GM18499 (cell line): ENCODE data around the gene ALG1.
"Not testable (repeated sequence)": the region's sequence is repeated elsewhere in the genome, so short reads cannot be mapped to it uniquely, and the experiment has no call there.

Experiments used
- ATAC-seq: cut with Tn5 transposase; IDR thresholded peaks from one replicate; pipeline ENCODE4 v1.9.1; 2021; ENCODE audit warnings: moderate number of reproducible peaks; ENCODE audit not compliant: insufficient read depth, unreplicated experiment

Gene ALG1

GRCh38 chr16:5072334-5073278 is 963 bp downstream of the ALG1 start:
- ATAC-seq = no peak

DNA sequence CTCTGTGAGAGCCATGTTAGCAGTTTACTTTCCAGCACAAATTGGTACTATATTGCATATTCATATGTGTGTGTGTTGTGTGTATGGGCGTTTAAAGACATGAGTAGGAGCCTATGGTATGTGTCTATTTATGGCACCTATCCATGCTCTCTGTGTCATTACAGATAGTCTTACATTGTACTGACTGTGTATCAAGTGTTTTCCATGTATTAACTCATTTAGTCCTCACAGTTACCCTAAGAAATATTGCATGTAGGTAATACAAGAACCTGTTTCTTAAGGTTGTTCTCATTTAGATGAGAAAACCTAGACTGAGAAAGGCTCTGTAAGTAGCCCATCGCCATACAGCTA is 1.6 kb downstream of the ALG1 start:
- no peak for ATAC-seq

DNA sequence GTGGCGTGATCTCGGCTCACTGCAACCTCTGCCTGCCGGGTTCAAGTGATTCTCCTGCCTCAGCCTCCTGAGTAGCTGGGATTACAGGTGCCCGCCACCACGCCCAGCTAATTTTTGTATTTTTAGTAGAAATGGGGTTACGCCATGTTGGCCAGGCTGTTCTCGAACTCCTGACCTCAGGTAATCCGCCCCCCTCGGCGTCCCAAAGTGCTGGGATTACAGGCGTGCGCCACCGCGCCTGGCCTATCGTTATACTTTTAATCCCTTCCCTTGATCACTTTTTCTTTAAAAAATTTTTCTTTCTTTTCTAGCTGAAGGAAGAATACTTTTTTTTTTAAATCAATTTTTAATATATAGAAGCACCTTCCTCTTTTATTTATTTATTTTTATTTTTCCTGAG is 2.1 kb downstream of the ALG1 start:
- not testable (repeated sequence) for ATAC-seq

GRCh38 chr16:5075637-5076036 is 4.0 kb downstream of the ALG1 start:
- ATAC-seq = no peak

GRCh38 chr16:5077304-5077703 is 5.7 kb downstream of the ALG1 start:
- no peak for ATAC-seq

GRCh38 chr16:5078626-5079025 is 7.0 kb downstream of the ALG1 start:
- ATAC-seq = no peak

DNA sequence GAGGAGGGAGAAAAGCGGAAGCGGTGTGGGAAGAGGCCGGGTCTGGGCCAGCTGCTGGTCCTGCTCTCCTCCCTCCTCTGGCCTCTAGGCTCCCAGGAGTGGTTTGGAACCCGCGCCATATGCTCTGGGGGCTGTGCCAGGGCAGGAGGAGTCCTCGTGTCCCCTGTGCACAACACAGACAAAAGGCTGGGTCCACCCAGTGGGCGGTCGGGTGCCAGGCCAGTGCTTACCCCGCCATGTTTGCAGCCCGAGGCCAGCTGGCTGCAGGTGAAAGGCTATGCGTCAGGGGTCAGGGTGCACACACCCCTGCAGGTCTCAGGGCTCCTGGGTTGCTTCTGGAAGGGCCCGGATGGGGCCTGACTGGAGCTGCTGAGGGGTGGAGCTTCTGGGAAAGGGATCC is 8.8 kb downstream of the ALG1 start:
- ATAC-seq = not testable (repeated sequence)

- not testable (repeated sequence) for ATAC-seq
Measured at GRCh38 chr16:5080996-5081395, 9.4 kb downstream of the ALG1 start.

- not testable (repeated sequence) for ATAC-seq
Measured at GRCh38 chr16:5083646-5084045, 12.0 kb downstream of the ALG1 start.

DNA sequence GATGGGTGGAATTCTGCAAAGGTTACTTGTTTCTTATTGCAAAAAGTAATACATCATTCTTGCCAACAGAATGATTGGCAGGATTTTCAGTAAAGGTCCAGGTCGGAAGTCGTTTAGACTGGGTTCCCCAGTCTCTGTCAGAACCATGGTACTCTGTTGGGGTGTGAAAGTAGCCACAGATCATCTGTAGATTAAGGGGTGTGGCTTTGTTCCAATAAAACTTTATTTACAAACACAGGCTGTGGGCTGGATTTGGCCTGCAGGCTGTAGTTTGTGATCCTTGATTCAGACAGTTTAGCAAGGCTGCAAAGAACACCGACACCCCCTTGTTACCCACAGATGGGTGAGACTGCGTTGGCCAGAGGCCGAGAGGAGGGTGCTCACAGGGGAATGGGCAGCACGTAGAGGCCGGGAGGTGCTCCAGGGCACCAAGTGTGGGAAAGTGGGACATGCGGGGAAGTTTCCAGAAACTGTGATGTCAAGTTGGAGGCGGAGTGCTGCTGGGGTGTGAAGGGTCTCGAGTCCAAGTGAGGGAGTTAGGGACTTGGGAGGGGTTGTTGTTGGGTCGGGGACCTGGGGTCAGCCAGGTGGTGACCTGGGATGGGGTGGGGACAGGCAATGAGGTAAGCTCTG is 12.6 kb downstream of the ALG1 start:
- ATAC-seq = not testable (repeated sequence)

DNA sequence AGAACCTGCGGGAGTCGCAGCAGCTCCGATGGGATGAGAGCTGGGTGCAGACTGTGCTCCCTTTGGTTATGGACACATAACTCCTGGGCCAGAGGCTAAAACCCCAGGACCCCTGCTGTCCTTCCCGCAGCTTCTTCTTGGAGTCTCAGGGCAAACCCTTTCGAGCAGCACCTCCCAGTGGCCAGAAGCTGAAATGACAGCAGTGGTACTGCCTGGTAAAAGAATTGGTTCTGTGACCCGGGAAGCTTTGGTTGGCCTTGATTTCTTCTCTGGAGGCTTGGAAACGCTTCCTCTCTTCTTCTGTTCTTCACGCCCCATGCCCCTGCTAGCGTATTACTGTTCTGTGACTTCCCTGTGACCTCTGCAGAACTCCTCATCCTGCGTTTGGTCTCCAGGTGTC is 13.2 kb downstream of the ALG1 start:
- ATAC-seq = not testable (repeated sequence)

GRCh38 chr16:5085716-5086115 is 14.1 kb downstream of the ALG1 start:
- not testable (repeated sequence) for ATAC-seq

DNA sequence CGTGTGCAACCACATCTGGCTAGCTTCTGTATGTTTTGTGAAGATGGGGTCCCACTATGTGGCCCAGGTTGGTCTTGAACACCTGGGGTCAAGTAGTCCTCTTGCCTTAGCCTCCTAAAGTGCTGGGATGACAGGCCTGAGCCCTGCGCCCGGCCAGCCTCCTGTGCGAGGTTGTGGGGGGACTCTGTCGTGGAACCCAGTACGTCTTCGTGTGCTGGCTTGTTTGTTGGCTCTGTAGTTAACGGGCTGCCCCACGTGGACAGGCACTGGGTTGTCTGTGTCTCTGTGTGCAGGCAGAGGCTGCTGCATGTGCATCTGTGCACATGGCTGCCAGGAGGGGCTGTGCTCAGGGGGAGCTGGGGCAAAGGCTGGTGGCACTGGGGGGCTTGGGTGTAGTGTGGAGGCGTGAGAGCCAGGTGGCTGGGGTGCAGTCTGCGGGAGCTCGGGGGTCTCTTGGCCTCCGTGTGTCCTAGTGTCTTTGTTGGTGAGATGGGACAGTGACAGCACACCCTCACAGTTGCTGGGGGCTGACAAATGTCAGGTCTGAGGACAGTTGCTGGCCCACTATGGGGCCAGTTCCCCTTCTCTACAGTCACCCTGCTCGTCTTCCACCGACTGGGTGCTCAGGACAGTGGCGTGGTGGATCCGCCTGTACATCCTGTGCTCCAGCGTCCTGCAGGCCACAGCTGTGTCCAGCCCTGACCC is 16.6 kb downstream of the ALG1 start:
- not testable (repeated sequence) for ATAC-seq

GRCh38 chr16:5088936-5089335 is 17.3 kb downstream of the ALG1 start:
- not testable (repeated sequence) for ATAC-seq

GRCh38 chr16:5089911-5090555 is 18.4 kb downstream of the ALG1 start:
- not testable (repeated sequence) for ATAC-seq

GRCh38 chr16:5090592-5090991 is 18.9 kb downstream of the ALG1 start:
- ATAC-seq = not testable (repeated sequence)

DNA sequence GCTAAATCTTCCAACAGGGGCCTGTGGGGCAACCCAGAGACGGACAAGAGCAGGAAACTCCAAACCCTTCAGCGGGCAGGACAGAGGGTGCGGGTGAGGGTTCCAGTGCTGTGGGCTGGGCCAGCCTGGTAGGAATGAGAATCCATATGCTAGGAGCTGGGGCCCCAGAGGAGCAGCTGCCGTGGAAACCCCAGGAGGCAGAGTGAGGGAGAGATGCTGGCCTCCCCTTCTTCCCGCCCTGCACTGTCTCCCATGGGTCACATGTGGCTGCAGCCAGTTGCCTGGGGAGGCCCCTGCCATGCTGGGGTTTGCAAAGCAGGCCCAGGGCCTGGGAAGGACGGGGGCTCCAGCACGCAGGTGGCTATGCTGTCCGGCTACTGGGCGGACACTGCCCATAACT is 21.4 kb downstream of the ALG1 start:
- not testable (repeated sequence) for ATAC-seq

DNA sequence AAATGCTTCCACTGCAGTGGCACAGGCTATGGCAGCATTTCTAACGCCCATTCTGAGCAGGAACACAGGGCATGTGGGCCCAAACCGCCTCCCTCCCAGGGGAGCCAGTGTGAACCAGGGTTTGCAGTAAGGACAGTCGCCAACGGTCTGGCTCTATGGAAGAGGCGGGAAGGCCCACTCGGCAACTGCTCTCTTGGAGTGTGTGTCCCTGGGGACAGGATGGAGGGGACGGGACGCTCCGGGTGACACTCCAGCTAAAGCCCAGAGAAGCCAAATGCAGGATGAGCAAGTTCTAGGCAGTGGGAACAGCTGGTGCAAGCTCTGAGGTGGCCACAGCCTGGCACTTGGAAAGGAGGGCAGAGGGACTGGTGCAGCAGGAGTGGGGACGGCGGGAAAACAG is 22.1 kb downstream of the ALG1 start:
- ATAC-seq = not testable (repeated sequence)

- ATAC-seq = not testable (repeated sequence)
Measured at GRCh38 chr16:5095145-5095830, 23.6 kb downstream of the ALG1 start.
